ENCODE data around the gene CCNF.

DNA sequence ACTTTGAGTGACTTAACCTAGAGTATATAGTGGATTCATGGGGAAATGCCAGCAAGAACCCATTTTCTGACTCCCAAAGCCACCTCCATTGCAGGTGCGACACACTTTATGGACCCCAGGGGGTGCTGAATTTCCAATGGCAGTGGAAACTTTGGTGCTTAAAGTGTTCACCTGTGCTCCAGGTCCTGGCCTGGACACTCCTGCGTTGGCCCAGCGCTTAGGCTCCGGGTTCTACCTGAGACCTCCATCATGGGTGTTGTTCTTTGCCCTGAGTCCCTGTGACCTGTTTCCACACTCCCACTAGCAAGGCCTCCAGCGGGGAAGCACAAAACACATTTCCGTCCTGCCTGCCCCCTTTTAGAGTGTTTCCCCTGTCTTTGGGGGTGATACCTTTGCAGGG lies 3.0 kb downstream of the CCNF start:
- TF ChIP-seq, protein P1, sequence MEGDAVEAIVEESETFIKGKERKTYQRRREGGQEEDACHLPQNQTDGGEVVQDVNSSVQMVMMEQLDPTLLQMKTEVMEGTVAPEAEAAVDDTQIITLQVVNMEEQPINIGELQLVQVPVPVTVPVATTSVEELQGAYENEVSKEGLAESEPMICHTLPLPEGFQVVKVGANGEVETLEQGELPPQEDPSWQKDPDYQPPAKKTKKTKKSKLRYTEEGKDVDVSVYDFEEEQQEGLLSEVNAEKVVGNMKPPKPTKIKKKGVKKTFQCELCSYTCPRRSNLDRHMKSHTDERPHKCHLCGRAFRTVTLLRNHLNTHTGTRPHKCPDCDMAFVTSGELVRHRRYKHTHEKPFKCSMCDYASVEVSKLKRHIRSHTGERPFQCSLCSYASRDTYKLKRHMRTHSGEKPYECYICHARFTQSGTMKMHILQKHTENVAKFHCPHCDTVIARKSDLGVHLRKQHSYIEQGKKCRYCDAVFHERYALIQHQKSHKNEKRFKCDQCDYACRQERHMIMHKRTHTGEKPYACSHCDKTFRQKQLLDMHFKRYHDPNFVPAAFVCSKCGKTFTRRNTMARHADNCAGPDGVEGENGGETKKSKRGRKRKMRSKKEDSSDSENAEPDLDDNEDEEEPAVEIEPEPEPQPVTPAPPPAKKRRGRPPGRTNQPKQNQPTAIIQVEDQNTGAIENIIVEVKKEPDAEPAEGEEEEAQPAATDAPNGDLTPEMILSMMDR (IDR thresholded peaks at IDR 0.05), result no peak
- no peak for TF ChIP-seq POLR2A (IDR thresholded peaks at IDR 0.05)
